Ishikawa (cell line): Measurements from ENCODE around the gene HIPK4.

Source experiments
- EGR1 ChIP-seq: IDR thresholded peaks from 2 replicates; pipeline ENCODE4 v1.6.1; 2012
- TF ChIP-seq, protein P1 (sequence below): IDR thresholded peaks from 2 replicates; pipeline ENCODE4 v1.6.1; 2012
- TF ChIP-seq, protein P2 (sequence below): IDR thresholded peaks from 2 replicates; pipeline ENCODE4 v1.6.1; 2012; ENCODE audit warnings: low read depth, mild to moderate bottlenecking

DNA sequence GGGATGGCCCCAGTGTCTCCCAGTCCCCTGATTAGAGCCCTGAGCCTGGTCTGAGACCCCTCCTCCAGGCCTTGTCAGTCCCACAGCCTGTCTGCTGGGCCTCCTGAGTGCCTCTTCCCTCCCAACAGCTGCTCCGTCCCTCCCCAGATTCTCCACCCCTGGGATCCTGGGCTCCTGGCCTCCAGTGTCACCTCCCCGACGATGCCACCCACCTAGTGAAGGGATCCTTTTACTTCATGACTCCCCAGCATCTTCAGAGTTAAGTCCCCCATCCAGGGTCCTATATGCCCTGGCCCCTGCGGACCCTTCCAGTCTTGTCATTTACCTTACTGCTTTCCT, 27.6 kb upstream of the HIPK4 start:
- TF ChIP-seq, protein P1, sequence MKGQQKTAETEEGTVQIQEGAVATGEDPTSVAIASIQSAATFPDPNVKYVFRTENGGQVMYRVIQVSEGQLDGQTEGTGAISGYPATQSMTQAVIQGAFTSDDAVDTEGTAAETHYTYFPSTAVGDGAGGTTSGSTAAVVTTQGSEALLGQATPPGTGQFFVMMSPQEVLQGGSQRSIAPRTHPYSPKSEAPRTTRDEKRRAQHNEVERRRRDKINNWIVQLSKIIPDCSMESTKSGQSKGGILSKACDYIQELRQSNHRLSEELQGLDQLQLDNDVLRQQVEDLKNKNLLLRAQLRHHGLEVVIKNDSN = no peak
- TF ChIP-seq, protein P2, sequence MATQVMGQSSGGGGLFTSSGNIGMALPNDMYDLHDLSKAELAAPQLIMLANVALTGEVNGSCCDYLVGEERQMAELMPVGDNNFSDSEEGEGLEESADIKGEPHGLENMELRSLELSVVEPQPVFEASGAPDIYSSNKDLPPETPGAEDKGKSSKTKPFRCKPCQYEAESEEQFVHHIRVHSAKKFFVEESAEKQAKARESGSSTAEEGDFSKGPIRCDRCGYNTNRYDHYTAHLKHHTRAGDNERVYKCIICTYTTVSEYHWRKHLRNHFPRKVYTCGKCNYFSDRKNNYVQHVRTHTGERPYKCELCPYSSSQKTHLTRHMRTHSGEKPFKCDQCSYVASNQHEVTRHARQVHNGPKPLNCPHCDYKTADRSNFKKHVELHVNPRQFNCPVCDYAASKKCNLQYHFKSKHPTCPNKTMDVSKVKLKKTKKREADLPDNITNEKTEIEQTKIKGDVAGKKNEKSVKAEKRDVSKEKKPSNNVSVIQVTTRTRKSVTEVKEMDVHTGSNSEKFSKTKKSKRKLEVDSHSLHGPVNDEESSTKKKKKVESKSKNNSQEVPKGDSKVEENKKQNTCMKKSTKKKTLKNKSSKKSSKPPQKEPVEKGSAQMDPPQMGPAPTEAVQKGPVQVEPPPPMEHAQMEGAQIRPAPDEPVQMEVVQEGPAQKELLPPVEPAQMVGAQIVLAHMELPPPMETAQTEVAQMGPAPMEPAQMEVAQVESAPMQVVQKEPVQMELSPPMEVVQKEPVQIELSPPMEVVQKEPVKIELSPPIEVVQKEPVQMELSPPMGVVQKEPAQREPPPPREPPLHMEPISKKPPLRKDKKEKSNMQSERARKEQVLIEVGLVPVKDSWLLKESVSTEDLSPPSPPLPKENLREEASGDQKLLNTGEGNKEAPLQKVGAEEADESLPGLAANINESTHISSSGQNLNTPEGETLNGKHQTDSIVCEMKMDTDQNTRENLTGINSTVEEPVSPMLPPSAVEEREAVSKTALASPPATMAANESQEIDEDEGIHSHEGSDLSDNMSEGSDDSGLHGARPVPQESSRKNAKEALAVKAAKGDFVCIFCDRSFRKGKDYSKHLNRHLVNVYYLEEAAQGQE = no peak
- no peak for TF ChIP-seq EGR1
